ENCODE results near the gene MYH16. TPM values are rescaled to one million over a fixed set of nuclear protein-coding genes. Genes with fewer than 3 reads are reported as not detected.
"Not testable (repeated sequence)": the region's sequence is repeated elsewhere in the genome, so short reads cannot be mapped to it uniquely, and the experiment has no call there.

Gene MYH16
- total and polyA plus RNA-seq, 2 experiments from 2014 or later: not detected

GRCh38 chr7:99344061-99344647 lies 71.5 kb downstream of the MYH16 start (continued):
- TF ChIP-seq ZNF462 (CRISPR knock-in tag; IDR thresholded peaks at IDR 0.05) (no peak), ETS1 (IDR thresholded peaks at IDR 0.05) (no peak)

- H3K79me2 ChIP-seq (replicated peaks; ENCODE audit: insufficient read depth); H3K4me2 ChIP-seq; H3K9me3 Mint-ChIP-seq; H4K20me1 ChIP-seq (replicated peaks; ENCODE audit: insufficient read depth); H3F3A ChIP-seq (replicated peaks; ENCODE audit: low read depth); H3K4me3 ChIP-seq; DNase-seq (ENCODE audit: low spot score); H3K27ac ChIP-seq (ENCODE audit: low read depth); H3K4me3 Mint-ChIP-seq; H3K4me1 ChIP-seq (ENCODE audit: insufficient read depth); H3K27me3 ChIP-seq (ENCODE audit: insufficient read depth); ATAC-seq; H3K9me2 ChIP-seq (ENCODE audit: insufficient read depth); H2AFZ ChIP-seq; H3K27ac Mint-ChIP-seq; H3K27me3 Mint-ChIP-seq (ENCODE audit: insufficient read depth, low read depth, poor library complexity); H3K4me1 Mint-ChIP-seq: not testable (repeated sequence)
- peaks cover 28% of the 10 kb centered on the region for H3K36me3 ChIP-seq (ENCODE audit: insufficient read depth)
- peaks cover 37% of the 10 kb centered on the region for H3K36me3 Mint-ChIP-seq (ENCODE audit: low read depth)
These were observed 78.0 kb downstream of the MYH16 start for GRCh38 chr7:99350641-99351040.

GRCh38 chr7:99352247-99352646 lies 79.6 kb downstream of the MYH16 start:
- Histone ChIP-seq H3K4me3 (no peak overlapping the region), H3K4me2 (no peak overlapping the region), H4K20me1 (replicated peaks; ENCODE audit: insufficient read depth) (no peaks in the 10 kb centered on the region), H3K79me2 (replicated peaks; ENCODE audit: insufficient read depth) (no peaks in the 10 kb centered on the region), H3F3A (replicated peaks; ENCODE audit: low read depth) (no peaks in the 10 kb centered on the region), H3K36me3 (ENCODE audit: insufficient read depth) (peaks cover 24% of the 10 kb centered on the region), H3K27me3 (ENCODE audit: insufficient read depth) (no peaks in the 10 kb centered on the region), H2AFZ (no peak overlapping the region), H3K27ac (ENCODE audit: low read depth) (no peak overlapping the region), H3K4me1 (ENCODE audit: insufficient read depth) (no peaks in the 10 kb centered on the region), H3K9me2 (ENCODE audit: insufficient read depth) (no peaks in the 10 kb centered on the region)
- TF ChIP-seq POLR2AphosphoS5 (IDR thresholded peaks at IDR 0.05; ENCODE audit: low read depth): no peak
- no peak for TF ChIP-seq REST (IDR thresholded peaks at IDR 0.05; ENCODE audit: unreplicated experiment)
- H3K27me3 Mint-ChIP-seq (ENCODE audit: insufficient read depth, low read depth, poor library complexity): peaks cover 2% of the 10 kb centered on the region
- H3K4me1 Mint-ChIP-seq: no peaks in the 10 kb centered on the region
- H3K9me3 Mint-ChIP-seq: no peaks in the 10 kb centered on the region
- peaks cover 39% of the 10 kb centered on the region for H3K36me3 Mint-ChIP-seq (ENCODE audit: low read depth)
- no peak overlapping the region for H3K4me3 Mint-ChIP-seq
- no peak for ATAC-seq
- no peak for DNase-seq (ENCODE audit: low spot score)
- no peak overlapping the region for H3K27ac Mint-ChIP-seq
